GM18505 (cell line): ENCODE results near the gene VPS26C.

Source experiments
- ATAC-seq: cut with Tn5 transposase; IDR thresholded peaks from one replicate; pipeline ENCODE4 v1.9.1; 2021; ENCODE audit not compliant: unreplicated experiment
- POLR2A ChIP-seq: IDR thresholded peaks from 4 replicates; pipeline ENCODE4 v1.6.1; 2011; ENCODE audit warnings: borderline replicate concordance; ENCODE audit not compliant: insufficient read depth, insufficient read length; ENCODE audit errors: extremely low read depth

Gene VPS26C

GRCh38 chr21:37195610-37196009 is 71.5 kb downstream of the VPS26C start:
- no peak for ATAC-seq
- TF ChIP-seq POLR2A: no peak

GRCh38 chr21:37195059-37195458 is 72.1 kb downstream of the VPS26C start:
- no peak for TF ChIP-seq POLR2A
- ATAC-seq: no peak

GRCh38 chr21:37193676-37194075 is 73.5 kb downstream of the VPS26C start:
- no peak for ATAC-seq
- no peak for TF ChIP-seq POLR2A

- no peak for ATAC-seq
- no peak for TF ChIP-seq POLR2A
Measured at GRCh38 chr21:37193006-37193405, 74.1 kb downstream of the VPS26C start.

GRCh38 chr21:37192019-37192418 is 75.1 kb downstream of the VPS26C start:
- no peak for TF ChIP-seq POLR2A
- no peak for ATAC-seq

- ATAC-seq: no peak
- no peak for TF ChIP-seq POLR2A
Measured at GRCh38 chr21:37188825-37189224, 78.3 kb downstream of the VPS26C start.

- no peak for TF ChIP-seq POLR2A
- no peak for ATAC-seq
Measured at GRCh38 chr21:37186983-37187382, 80.2 kb downstream of the VPS26C start.

GRCh38 chr21:37184784-37185593 is 82.1 kb downstream of the VPS26C start:
- no peak for TF ChIP-seq POLR2A
- no peak for ATAC-seq

- no peak for ATAC-seq
- TF ChIP-seq POLR2A: no peak
Measured at GRCh38 chr21:37183749-37184148, 83.4 kb downstream of the VPS26C start.

GRCh38 chr21:37182222-37182621 is 84.9 kb downstream of the VPS26C start:
- no peak for ATAC-seq
- no peak for TF ChIP-seq POLR2A

- no peak for ATAC-seq
- TF ChIP-seq POLR2A: no peak
Measured at GRCh38 chr21:37181059-37181458, 86.1 kb downstream of the VPS26C start.

- TF ChIP-seq POLR2A: no peak
- ATAC-seq: no peak
Measured at GRCh38 chr21:37176716-37177115, 90.4 kb downstream of the VPS26C start.
